GM12878 (cell line): ENCODE data around the gene SCN7A. TPM values are rescaled to one million over a fixed set of nuclear protein-coding genes. Genes with fewer than 3 reads are reported as not detected.

Source experiments
- ATAC-seq: fragments of 200-7000 bp; cut with Tn5 transposase; 3 replicates; pipeline ENCODE4 v1.9.1; 2020; ENCODE audit warnings: mild to moderate bottlenecking, moderate library complexity
- BruUV-seq: library from RNA; stranded (reverse); fragments of 400-500 nt; replicated peaks from 2 replicates; lab custom pipeline; 2021; lab: Mats Ljungman, UMichigan
- CTCF ChIA-PET: fragments of 300-600 bp; sonication (Branson Sonifier 250); formaldehyde crosslinking; extraction: SDS; loops from one replicate; lab custom pipeline; 2021; ENCODE audit warnings: inconsistent platforms; lab: Yijun Ruan, JAX
- POLR2A ChIA-PET: fragments of 350-600 bp; formaldehyde crosslinking; extraction: SDS; loops from one replicate; lab custom pipeline; 2021; ENCODE audit warnings: inconsistent platforms; lab: Charles Lee
- RAD21 ChIA-PET: fragments of 300-600 bp; sonication (Branson Sonifier 250); formaldehyde crosslinking; loops from one replicate; lab custom pipeline; 2023; ENCODE audit warnings: antibody characterized with exemption; ENCODE audit not compliant: unreplicated experiment; lab: Charles Lee
- SMC1A ChIA-PET: fragments of 300-600 bp; sonication (Branson Sonifier 250); formaldehyde crosslinking; loops from one replicate; lab custom pipeline; 2023; ENCODE audit not compliant: unreplicated experiment, uncharacterized antibody; lab: Charles Lee
- DNase-seq: peaks from one replicate; pipeline ENCODE4 v3.0.0-alpha.2; 2011; ENCODE audit warnings: low read depth, low spot score
- FAIRE-seq: peaks from 3 replicates; lab custom pipeline; 2011; peaks lifted over from hg19 to GRCh38; lab: Jason Lieb, UNC
- H2AFZ ChIP-seq: 2 replicates; pipeline ENCODE4 v1.6.0; 2011; ENCODE audit warnings: low read depth, low read length, control low read depth; ENCODE audit not compliant: control insufficient read depth
- H3K27ac ChIP-seq: 2 replicates; pipeline ENCODE4 v1.5.1; 2011; ENCODE audit warnings: control low read depth; ENCODE audit not compliant: control insufficient read depth, insufficient read depth
- H3K27me3 ChIP-seq, 2 experiments: replicated peaks in 1 of 2; 2 replicates each; pipeline versions ENCODE4 v1.6.0 to v1.6.1; 2011; ENCODE audit warnings: low read length in 1 of 2; ENCODE audit not compliant: control insufficient read depth in 2 of 2, insufficient read depth in 2 of 2
- H3K36me3 ChIP-seq, 2 experiments: 2 replicates each; pipeline ENCODE4 v1.5.1; 2011; ENCODE audit warnings: low read length in 1 of 2; ENCODE audit not compliant: control insufficient read depth in 2 of 2, insufficient read depth in 2 of 2
- H3K4me1 ChIP-seq: 2 replicates; pipeline ENCODE4 v1.6.1; 2011; ENCODE audit warnings: mild to moderate bottlenecking, low read length, moderate library complexity, mixed read lengths; ENCODE audit not compliant: control insufficient read depth, insufficient read depth
- H3K4me2 ChIP-seq: 2 replicates; pipeline ENCODE4 v1.6.0; 2011; ENCODE audit warnings: control low read depth; ENCODE audit not compliant: control insufficient read depth, insufficient read depth
- H3K4me3 ChIP-seq: fragments of 200-600 bp; sonication (generic); 2 replicates; pipeline ENCODE4 v1.5.1; 2016
- H3K79me2 ChIP-seq: 2 replicates; pipeline ENCODE4 v1.6.0; 2011; ENCODE audit warnings: low read length; ENCODE audit not compliant: control insufficient read depth, insufficient read depth
- H3K9ac ChIP-seq: 2 replicates; pipeline ENCODE4 v1.8.0; 2011; ENCODE audit warnings: low read length, control low read depth, mixed read lengths; ENCODE audit not compliant: control insufficient read depth, insufficient read depth
- H3K9me3 ChIP-seq: replicated peaks from 3 replicates; pipeline ENCODE4 v1.5.1; 2011; ENCODE audit warnings: mild to moderate bottlenecking, low read length; ENCODE audit not compliant: control insufficient read depth, insufficient read depth
- H4K20me1 ChIP-seq: 2 replicates; pipeline ENCODE4 v1.6.0; 2011; ENCODE audit not compliant: control insufficient read depth, insufficient read depth
- ATF7 ChIP-seq: fragments of 450-650 bp; IDR thresholded peaks from 2 replicates; pipeline ENCODE4 v1.6.1; 2016; ENCODE audit warnings: low read depth, mild to moderate bottlenecking
- CEBPZ ChIP-seq: fragments of 150-350 bp; IDR thresholded peaks from 2 replicates; pipeline ENCODE4 v1.6.1; 2016; ENCODE audit warnings: low read depth, low read length
- MEF2A ChIP-seq: IDR thresholded peaks from 2 replicates; pipeline ENCODE4 v1.6.1; 2011; ENCODE audit warnings: low read depth, mild to moderate bottlenecking, low read length, moderate library complexity; ENCODE audit not compliant: insufficient read depth
- MYC ChIP-seq: IDR thresholded peaks from 2 replicates; pipeline ENCODE4 v1.6.1; 2011; ENCODE audit warnings: mild to moderate bottlenecking, low read length, moderate library complexity, inconsistent platforms; ENCODE audit not compliant: insufficient read depth, insufficient replicate concordance, insufficient read length, severe bottlenecking
- RAD21 ChIP-seq: IDR thresholded peaks from 2 replicates; pipeline ENCODE4 v1.6.1; 2011; ENCODE audit warnings: mild to moderate bottlenecking, low read depth, low read length, moderate library complexity; ENCODE audit not compliant: insufficient read depth
- SREBF1 ChIP-seq: IDR thresholded peaks from 2 replicates; pipeline ENCODE4 v1.6.1; 2012; ENCODE audit warnings: mild to moderate bottlenecking, low read length
- ZZZ3 ChIP-seq: IDR thresholded peaks from 2 replicates; pipeline ENCODE4 v1.6.1; 2011; ENCODE audit warnings: low read depth; ENCODE audit not compliant: control insufficient read depth, insufficient read length
- WGBS: methylation state at CpG from one replicate; pipeline ENCODE4 v1.1.6; 2016; ENCODE audit warnings: low lambda C conversion rate; ENCODE audit not compliant: insufficient replicate concordance, insufficient coverage; ENCODE audit errors: missing lambda C conversion rate; 5-methylcytosine and 5-hydroxymethylcytosine counted together
- in situ Hi-C: fragments of 300-500 bp; cut with MboI; formaldehyde crosslinking; loops from 9 replicates; pipeline ENCODE4 v1.14.3; 2018; ENCODE audit warnings: mixed read lengths
- intact Hi-C: fragments of 100-400 bp; cut with micrococcal nuclease; formaldehyde crosslinking; loops from one replicate; pipeline ENCODE4 v1.14.2; 2022; ENCODE audit not compliant: unreplicated experiment
- polyA plus RNA-seq, 11 experiments: library from polyadenylated mRNA; depleted of rRNA in 4 of 11; unstranded in 6 of 11; stranded (reverse) in 5 of 11; fragments of >200 nt; fragmentation: Nextera tagmentation in 4 of 11; fragmentation: Illumina TruSeq in 1 of 11; extraction: Ambion mirVana in 4 of 11; extraction: Trizol in 1 of 11; gene quantifications; 1 replicate in 1 of 11; 2 replicates in 10 of 11; pipeline versions ENCODE4 v1.2.1 to v1.2.3, GENCODE V29; 2011 to 2016; ENCODE audit warnings: inconsistent platforms in 2 of 11, missing spikeins in 2 of 11, low read depth in 1 of 11
- total RNA-seq, 4 experiments: library from RNA; depleted of rRNA in 3 of 4; stranded (reverse); fragments of >200 nt in 3 of 4; fragmentation: Illumina TruSeq in 1 of 4; extraction: Trizol in 1 of 4; gene quantifications; 2 replicates each; pipeline versions ENCODE4 v1.2.1 to v1.2.3, GENCODE V29; 2013 to 2021
- TF ChIP-seq, protein P1 (sequence below), 3 experiments: IDR thresholded peaks in 2 of 3; conservative IDR thresholded peaks in 1 of 3; 2 replicates each; pipeline ENCODE4 v1.5.1; 2011; ENCODE audit warnings: low read depth in 3 of 3, low read length in 3 of 3, mild to moderate bottlenecking in 3 of 3, control low read depth in 2 of 3, moderate library complexity in 2 of 3, inconsistent platforms in 1 of 3, mixed read lengths in 1 of 3; ENCODE audit not compliant: control insufficient read depth in 2 of 3, insufficient read depth in 1 of 3; ENCODE audit errors: extremely low read depth in 1 of 3
- TF ChIP-seq, protein P2 (sequence below): fragments of 450-650 bp; IDR thresholded peaks from 2 replicates; pipeline ENCODE4 v1.6.1; 2018; ENCODE audit warnings: borderline replicate concordance, mild to moderate bottlenecking; ENCODE audit not compliant: partially characterized antibody
- TF ChIP-seq, protein P3 (sequence below): IDR thresholded peaks from 2 replicates; pipeline ENCODE4 v1.6.1; 2011; ENCODE audit warnings: borderline replicate concordance, low read depth, mild to moderate bottlenecking, moderate library complexity, low read length; ENCODE audit not compliant: insufficient read depth, poor library complexity, severe bottlenecking

Gene SCN7A
- total and polyA plus RNA-seq, 10 of the 15 experiments (the other 5 are each of a cell fraction or from before 2014, with no cell fraction given): 0.05 TPM; not detected in 9

- Histone ChIP-seq H3K36me3 (no peaks in the 10 kb centered on the region), H3K9ac (no peak overlapping the region), H3K9me3 (no peaks in the 10 kb centered on the region), H4K20me1 (no peaks in the 10 kb centered on the region), H3K4me2 (no peak overlapping the region), H3K4me3 (no peak overlapping the region), H3K79me2 (no peaks in the 10 kb centered on the region), H3K27me3 (no peaks in the 10 kb centered on the region), H3K27ac (no peak overlapping the region), H3K4me1 (no peaks in the 10 kb centered on the region), H2AFZ (no peak overlapping the region)
- 2% methylated on average over 2 of the region's 2 CpGs for WGBS
- CTCF ChIA-PET: interaction anchor here (0.8 to 1.6 kb wide), 4 partner anchors 9 to 160 kb away, joined by 3 to 5 read pairs (median 3); no protein-coding TSS in a partner anchor
- no TSS peak for BruUV-seq
- FAIRE-seq (no peak), DNase-seq (no peak), ATAC-seq (0 out of 3 replicates have a peak, but pooled peaks have one; percentile 37)
- POLR2A ChIA-PET: interaction anchor here (0.6 kb wide), 1 partner anchor 695 kb away, joined by 3 read pairs; no protein-coding TSS in a partner anchor
- SMC1A ChIA-PET: interaction anchor here (0.6 to 1.2 kb wide), 3 partner anchors 9 to 93 kb away, joined by 3 read pairs; no protein-coding TSS in a partner anchor
- RAD21 ChIA-PET: interaction anchor here (1.2 kb wide), 1 partner anchor 156 kb away, joined by 3 read pairs; no protein-coding TSS in a partner anchor
- in situ Hi-C loops (no loop called here), intact Hi-C loops (loop anchor here (5.0 kb wide), 1 partner anchor 155 kb away; no protein-coding TSS in a partner anchor)
- TF ChIP-seq, protein P1, sequence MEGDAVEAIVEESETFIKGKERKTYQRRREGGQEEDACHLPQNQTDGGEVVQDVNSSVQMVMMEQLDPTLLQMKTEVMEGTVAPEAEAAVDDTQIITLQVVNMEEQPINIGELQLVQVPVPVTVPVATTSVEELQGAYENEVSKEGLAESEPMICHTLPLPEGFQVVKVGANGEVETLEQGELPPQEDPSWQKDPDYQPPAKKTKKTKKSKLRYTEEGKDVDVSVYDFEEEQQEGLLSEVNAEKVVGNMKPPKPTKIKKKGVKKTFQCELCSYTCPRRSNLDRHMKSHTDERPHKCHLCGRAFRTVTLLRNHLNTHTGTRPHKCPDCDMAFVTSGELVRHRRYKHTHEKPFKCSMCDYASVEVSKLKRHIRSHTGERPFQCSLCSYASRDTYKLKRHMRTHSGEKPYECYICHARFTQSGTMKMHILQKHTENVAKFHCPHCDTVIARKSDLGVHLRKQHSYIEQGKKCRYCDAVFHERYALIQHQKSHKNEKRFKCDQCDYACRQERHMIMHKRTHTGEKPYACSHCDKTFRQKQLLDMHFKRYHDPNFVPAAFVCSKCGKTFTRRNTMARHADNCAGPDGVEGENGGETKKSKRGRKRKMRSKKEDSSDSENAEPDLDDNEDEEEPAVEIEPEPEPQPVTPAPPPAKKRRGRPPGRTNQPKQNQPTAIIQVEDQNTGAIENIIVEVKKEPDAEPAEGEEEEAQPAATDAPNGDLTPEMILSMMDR (IDR thresholded peaks at IDR 0.05 in 2 of 3, conservative IDR thresholded peaks at IDR 0.05 in 1 of 3; ENCODE audit: control insufficient read depth in 2 of 3, extremely low read depth in 1 of 3, insufficient read depth in 1 of 3, low read depth in 3 of 3, low read length in 3 of 3): peak in 2 of 3 experiments; percentile 30 to 31; a peak in 3 of 6 replicates
- TF ChIP-seq ATF7 (no peak), MEF2A (no peak), SREBF1 (no peak), CEBPZ (no peak), ZZZ3 (no peak), MYC (no peak), RAD21 (no peak)
- TF ChIP-seq, protein P2, sequence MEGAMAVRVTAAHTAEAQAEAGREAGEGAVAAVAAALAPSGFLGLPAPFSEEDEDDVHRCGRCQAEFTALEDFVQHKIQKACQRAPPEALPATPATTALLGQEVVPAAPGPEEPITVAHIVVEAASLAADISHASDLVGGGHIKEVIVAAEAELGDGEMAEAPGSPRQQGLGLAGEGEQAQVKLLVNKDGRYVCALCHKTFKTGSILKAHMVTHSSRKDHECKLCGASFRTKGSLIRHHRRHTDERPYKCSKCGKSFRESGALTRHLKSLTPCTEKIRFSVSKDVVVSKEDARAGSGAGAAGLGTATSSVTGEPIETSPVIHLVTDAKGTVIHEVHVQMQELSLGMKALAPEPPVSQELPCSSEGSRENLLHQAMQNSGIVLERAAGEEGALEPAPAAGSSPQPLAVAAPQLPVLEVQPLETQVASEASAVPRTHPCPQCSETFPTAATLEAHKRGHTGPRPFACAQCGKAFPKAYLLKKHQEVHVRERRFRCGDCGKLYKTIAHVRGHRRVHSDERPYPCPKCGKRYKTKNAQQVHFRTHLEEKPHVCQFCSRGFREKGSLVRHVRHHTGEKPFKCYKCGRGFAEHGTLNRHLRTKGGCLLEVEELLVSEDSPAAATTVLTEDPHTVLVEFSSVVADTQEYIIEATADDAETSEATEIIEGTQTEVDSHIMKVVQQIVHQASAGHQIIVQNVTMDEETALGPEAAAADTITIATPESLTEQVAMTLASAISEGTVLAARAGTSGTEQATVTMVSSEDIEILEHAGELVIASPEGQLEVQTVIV: no peak
- TF ChIP-seq, protein P3, sequence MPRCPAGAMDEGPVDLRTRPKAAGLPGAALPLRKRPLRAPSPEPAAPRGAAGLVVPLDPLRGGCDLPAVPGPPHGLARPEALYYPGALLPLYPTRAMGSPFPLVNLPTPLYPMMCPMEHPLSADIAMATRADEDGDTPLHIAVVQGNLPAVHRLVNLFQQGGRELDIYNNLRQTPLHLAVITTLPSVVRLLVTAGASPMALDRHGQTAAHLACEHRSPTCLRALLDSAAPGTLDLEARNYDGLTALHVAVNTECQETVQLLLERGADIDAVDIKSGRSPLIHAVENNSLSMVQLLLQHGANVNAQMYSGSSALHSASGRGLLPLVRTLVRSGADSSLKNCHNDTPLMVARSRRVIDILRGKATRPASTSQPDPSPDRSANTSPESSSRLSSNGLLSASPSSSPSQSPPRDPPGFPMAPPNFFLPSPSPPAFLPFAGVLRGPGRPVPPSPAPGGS: no peak
Measured at GRCh38 chr2:166516712-166517303, 22.8 kb upstream of the SCN7A start.
